Tibial nerve (tissue), 4 donors: ENCODE results near the gene MAML3. TPM values are rescaled to one million over a fixed set of nuclear protein-coding genes. Genes with fewer than 3 reads are reported as not detected.

Experiments used
- DNase-seq, 2 donors: peaks; one replicate each; pipeline ENCODE4 v3.0.0-alpha.2; 2019; ENCODE audit warnings: low spot score in 2 of 2
- H3K27ac ChIP-seq, 4 donors: fragments of 200-600 bp; sonication (generic) in 3 of 4; one replicate each; pipeline ENCODE4 v1.5.1; 2017 to 2019; ENCODE audit warnings: mild to moderate bottlenecking in 1 of 4
- H3K27me3 ChIP-seq, 2 donors: fragments of 200-600 bp; sonication (generic) in 1 of 2; one replicate each; pipeline versions ENCODE4 v1.5.1 to v1.6.0; 2017 to 2019
- H3K36me3 ChIP-seq, 3 donors: fragments of 200-600 bp; sonication (generic); one replicate each; pipeline ENCODE4 v1.5.1; 2018 to 2019
- H3K4me1 ChIP-seq, 4 donors: fragments of 200-600 bp; sonication (generic) in 3 of 4; one replicate each; pipeline ENCODE4 v1.5.1; 2017 to 2019
- H3K4me3 ChIP-seq, 4 donors: fragments of 200-600 bp; sonication (generic) in 3 of 4; one replicate each; pipeline ENCODE4 v1.5.1; 2017 to 2019; ENCODE audit warnings: mild to moderate bottlenecking in 1 of 4, moderate library complexity in 1 of 4
- H3K9me3 ChIP-seq, 4 donors: fragments of 200-600 bp; sonication (generic) in 3 of 4; one replicate each; pipeline ENCODE4 v1.5.1; 2017 to 2019
- CTCF ChIP-seq, 5 experiments: fragments of 200-600 bp in 3 of 5; fragments of 450-650 bp in 2 of 5; sonication (generic) in 3 of 5; IDR thresholded peaks; one replicate each; pipeline ENCODE4 v1.5.1; 2016 to 2019; ENCODE audit warnings: antibody characterized with exemption in 5 of 5, mild to moderate bottlenecking in 3 of 5, moderate library complexity in 2 of 5
- EP300 ChIP-seq, 2 donors: sonication (generic); formaldehyde crosslinking; IDR thresholded peaks; one replicate each; pipeline ENCODE4 v1.6.1; 2017; ENCODE audit warnings: antibody characterized with exemption in 2 of 2, mild to moderate bottlenecking in 1 of 2
- POLR2A ChIP-seq, 2 donors: fragments of 450-650 bp; IDR thresholded peaks; one replicate each; pipeline ENCODE4 v1.6.1; 2017; ENCODE audit warnings: antibody characterized with exemption in 2 of 2, mild to moderate bottlenecking in 2 of 2, moderate library complexity in 2 of 2
- WGBS, 2 donors: methylation state at CpG; one replicate each; pipeline ENCODE4 v1.1.5; 2018; 5-methylcytosine and 5-hydroxymethylcytosine counted together
- total RNA-seq, 4 donors: library from RNA; depleted of rRNA; stranded (reverse); fragments of >200 nt; gene quantifications; one replicate each; pipeline ENCODE4 v1.1.0, GENCODE V29; 2016

MAML3 gene
- total RNA-seq, 4 donors from 2014 or later = 8.6 to 10.5 (median 9.4) TPM

- 77 to 78% methylated on average over 3 of the region's 3 CpGs for WGBS, 2 donors
- TF ChIP-seq POLR2A (IDR thresholded peaks at IDR 0.05) (no peak), EP300 (IDR thresholded peaks at IDR 0.05) (no peak), CTCF (IDR thresholded peaks at IDR 0.05) (no peak)
- Histone ChIP-seq H3K27ac (no peak overlapping the region), H3K4me3 (no peak overlapping the region), H3K9me3 (no peaks in the 10 kb centered on the region), H3K36me3 (peaks cover 0 to 35% (median 0%) of the 10 kb centered on the region in 3 donors), H3K27me3 (no peaks in the 10 kb centered on the region), H3K4me1 (no peaks in the 10 kb centered on the region)
- DNase-seq = no peak
Observed at GRCh38 chr4:139726615-139727014, 427.4 kb downstream of the MAML3 start.

- DNase-seq = no peak
- no peak overlapping the region for H3K27ac ChIP-seq
- H3K27me3 ChIP-seq = no peaks in the 10 kb centered on the region
- TF ChIP-seq CTCF (IDR thresholded peaks at IDR 0.05) = no peak
- no peak for TF ChIP-seq POLR2A (IDR thresholded peaks at IDR 0.05)
- no peak for TF ChIP-seq EP300 (IDR thresholded peaks at IDR 0.05)
- H3K4me1 ChIP-seq = no peaks in the 10 kb centered on the region
- WGBS, 2 donors = 87 to 98% methylated on average over 2 of the region's 2 CpGs
- H3K36me3 ChIP-seq = peaks cover 0 to 35% (median 0%) of the 10 kb centered on the region in 3 donors
- no peak overlapping the region for H3K4me3 ChIP-seq
- no peaks in the 10 kb centered on the region for H3K9me3 ChIP-seq
Observed at GRCh38 chr4:139725236-139725635, 428.7 kb downstream of the MAML3 start.

GRCh38 chr4:139721789-139722188, 432.2 kb downstream of the MAML3 start:
- no peaks in the 10 kb centered on the region for H3K4me1 ChIP-seq
- H3K27ac ChIP-seq = no peak overlapping the region
- no peak overlapping the region for H3K4me3 ChIP-seq
- H3K9me3 ChIP-seq = no peaks in the 10 kb centered on the region
- 72 to 74% methylated on average over 4 of the region's 4 CpGs for WGBS, 2 donors
- H3K27me3 ChIP-seq = no peaks in the 10 kb centered on the region
- DNase-seq = no peak
- H3K36me3 ChIP-seq = peaks cover 0 to 43% (median 0%) of the 10 kb centered on the region in 3 donors
- TF ChIP-seq EP300 (IDR thresholded peaks at IDR 0.05) (no peak), CTCF (IDR thresholded peaks at IDR 0.05) (no peak), POLR2A (IDR thresholded peaks at IDR 0.05) (no peak)

- H3K27me3 ChIP-seq = no peaks in the 10 kb centered on the region
- H3K4me1 ChIP-seq = no peaks in the 10 kb centered on the region
- H3K27ac ChIP-seq = no peak overlapping the region
- H3K9me3 ChIP-seq = no peaks in the 10 kb centered on the region
- TF ChIP-seq POLR2A (IDR thresholded peaks at IDR 0.05) (no peak), EP300 (IDR thresholded peaks at IDR 0.05) (no peak), CTCF (IDR thresholded peaks at IDR 0.05) (no peak)
- no peak overlapping the region for H3K4me3 ChIP-seq
- WGBS, 2 donors = 86 to 90% methylated on average over 6 of the region's 6 CpGs
- DNase-seq = no peak
- peaks cover 0 to 46% (median 0%) of the 10 kb centered on the region in 3 donors for H3K36me3 ChIP-seq
Observed at GRCh38 chr4:139720806-139721205, 433.2 kb downstream of the MAML3 start.

- WGBS, 2 donors = 91 to 93% methylated on average over 12 to 14 of the region's 16 CpGs
- no peak overlapping the region for H3K27ac ChIP-seq
- H3K27me3 ChIP-seq = no peaks in the 10 kb centered on the region
- no peaks in the 10 kb centered on the region for H3K4me1 ChIP-seq
- TF ChIP-seq CTCF (IDR thresholded peaks at IDR 0.05) (no peak), POLR2A (IDR thresholded peaks at IDR 0.05) (no peak), EP300 (IDR thresholded peaks at IDR 0.05) (no peak)
- DNase-seq = no peak
- peaks cover 0 to 43% (median 0%) of the 10 kb centered on the region in 3 donors for H3K36me3 ChIP-seq
- no peaks in the 10 kb centered on the region for H3K9me3 ChIP-seq
- no peak overlapping the region for H3K4me3 ChIP-seq
Observed at GRCh38 chr4:139719381-139720101, 434.4 kb downstream of the MAML3 start.
